HepG2 (cell line): ENCODE results near the gene FANCG. TPM values are rescaled to one million over a fixed set of nuclear protein-coding genes. Genes with fewer than 3 reads are reported as not detected.
A peak's percentile ranks its signal among the peaks of the same experiment; 100 is the strongest.

Experiments used
- AGO2 ChIP-seq: fragments of 200-400 bp; formaldehyde crosslinking; optimal IDR thresholded peaks from 2 replicates; pipeline ENCODE3; 2017; ENCODE audit warnings: mild to moderate bottlenecking, low read depth, low read length, moderate library complexity
- CEBPB ChIP-seq: IDR thresholded peaks from 2 replicates; pipeline ENCODE4 v1.6.1; 2011; ENCODE audit warnings: low read depth, low read length, improper control_type of control experiment, borderline replicate concordance
- GTF3A ChIP-seq: sonication (generic); formaldehyde crosslinking; conservative IDR thresholded peaks from 2 replicates; pipeline ENCODE4 v1.4.0; 2020; ENCODE audit warnings: mild to moderate bottlenecking, missing genetic modification reagents
- JARID2 ChIP-seq: sonication (generic); formaldehyde crosslinking; IDR thresholded peaks from 2 replicates; pipeline ENCODE4 v1.8.1; 2023; ENCODE audit warnings: missing genetic modification reagents, inconsistent platforms; ENCODE audit not compliant: insufficient replicate concordance
- MTERF4 ChIP-seq: sonication (generic); formaldehyde crosslinking; IDR thresholded peaks from 2 replicates; pipeline ENCODE4 v1.8.0; 2023; ENCODE audit warnings: mild to moderate bottlenecking, missing genetic modification reagents
- MXD1 ChIP-seq: sonication (generic); formaldehyde crosslinking; IDR thresholded peaks from 2 replicates; pipeline ENCODE4 v1.4.0; 2020; ENCODE audit warnings: mild to moderate bottlenecking, missing genetic modification reagents
- NFIB ChIP-seq: sonication (generic); formaldehyde crosslinking; IDR thresholded peaks from 2 replicates; pipeline ENCODE4 v1.9.0; 2021; ENCODE audit warnings: missing genetic modification reagents, mild to moderate bottlenecking, borderline replicate concordance
- PHF5A ChIP-seq: IDR thresholded peaks from one replicate; pipeline ENCODE4 v1.6.1; 2018; ENCODE audit warnings: low read depth, missing genetic modification reagents; ENCODE audit not compliant: unreplicated experiment
- SNRNP70 ChIP-seq: fragments of 200-400 bp; formaldehyde crosslinking; IDR thresholded peaks from 2 replicates; pipeline ENCODE4 v1.6.1; 2017; ENCODE audit warnings: mild to moderate bottlenecking, low read depth, low read length, moderate library complexity
- U2AF1 ChIP-seq: fragments of 200-400 bp; formaldehyde crosslinking; optimal IDR thresholded peaks from 2 replicates; pipeline ENCODE3; 2017; ENCODE audit warnings: mild to moderate bottlenecking, low read depth, low read length
- YEATS4 ChIP-seq: sonication (generic); formaldehyde crosslinking; IDR thresholded peaks from 2 replicates; pipeline ENCODE4 v1.4.0; 2020; ENCODE audit warnings: missing genetic modification reagents, borderline replicate concordance
- ZBTB20 ChIP-seq: sonication (generic); formaldehyde crosslinking; IDR thresholded peaks from 2 replicates; pipeline ENCODE4 v1.8.1; 2023; ENCODE audit warnings: missing genetic modification reagents, low read depth, mild to moderate bottlenecking, borderline replicate concordance
- ZFAT ChIP-seq: sonication (generic); formaldehyde crosslinking; conservative IDR thresholded peaks from 2 replicates; pipeline ENCODE4 v1.8.1; 2023; ENCODE audit warnings: missing genetic modification reagents, inconsistent platforms
- ZNF235 ChIP-seq: sonication (generic); formaldehyde crosslinking; IDR thresholded peaks from 2 replicates; pipeline ENCODE4 v1.8.1; 2023; ENCODE audit warnings: mild to moderate bottlenecking, missing genetic modification reagents, borderline replicate concordance
- ZNF563 ChIP-seq: sonication (generic); formaldehyde crosslinking; IDR thresholded peaks from 2 replicates; pipeline ENCODE4 v1.8.0; 2022; ENCODE audit warnings: mild to moderate bottlenecking, moderate library complexity, missing genetic modification reagents
- ZNF652 ChIP-seq: IDR thresholded peaks from 2 replicates; pipeline ENCODE4 v1.6.1; 2016; ENCODE audit warnings: low read depth, borderline replicate concordance
- ZSCAN31 ChIP-seq: sonication (generic); formaldehyde crosslinking; IDR thresholded peaks from 2 replicates; pipeline ENCODE4 v1.5.0; 2020; ENCODE audit warnings: low read depth, mild to moderate bottlenecking, missing genetic modification reagents
- ZXDC ChIP-seq: sonication (generic); formaldehyde crosslinking; IDR thresholded peaks from 2 replicates; pipeline ENCODE4 v1.5.0; 2020; ENCODE audit warnings: mild to moderate bottlenecking, missing genetic modification reagents
- polyA plus RNA-seq, 8 experiments: library from polyadenylated mRNA; depleted of rRNA in 3 of 8; stranded (reverse) in 7 of 8; unstranded in 1 of 8; fragments of >200 nt; fragmentation: Illumina TruSeq in 4 of 8; extraction: Trizol in 4 of 8; gene quantifications; 2 replicates each; pipeline versions ENCODE4 v1.2.1 to v1.2.3, GENCODE V29; 2011 to 2016; ENCODE audit warnings: low read depth in 4 of 8, missing spikeins in 1 of 8, mixed read lengths in 1 of 8; ENCODE audit not compliant: insufficient read depth in 1 of 8
- total RNA-seq, 5 experiments: library from RNA; depleted of rRNA; stranded (reverse); fragments of >200 nt; fragmentation: Illumina TruSeq; extraction: Trizol; gene quantifications; 2 replicates each; pipeline ENCODE4 v1.2.3, GENCODE V29; 2016; ENCODE audit warnings: low read depth in 1 of 5
- TF ChIP-seq, protein P1 (sequence below): fragments of 450-650 bp; IDR thresholded peaks from 2 replicates; pipeline ENCODE4 v1.6.1; 2017
- TF ChIP-seq, protein P2 (sequence below): sonication (generic); formaldehyde crosslinking; conservative IDR thresholded peaks from 2 replicates; pipeline ENCODE4 v1.8.0; 2022; ENCODE audit warnings: mild to moderate bottlenecking, moderate library complexity, missing genetic modification reagents

Gene FANCG
- total and polyA plus RNA-seq, 2 of the 13 experiments (the other 11 are each of a cell fraction or from before 2014, with no cell fraction given), result 14.4 to 45.1 TPM

DNA sequence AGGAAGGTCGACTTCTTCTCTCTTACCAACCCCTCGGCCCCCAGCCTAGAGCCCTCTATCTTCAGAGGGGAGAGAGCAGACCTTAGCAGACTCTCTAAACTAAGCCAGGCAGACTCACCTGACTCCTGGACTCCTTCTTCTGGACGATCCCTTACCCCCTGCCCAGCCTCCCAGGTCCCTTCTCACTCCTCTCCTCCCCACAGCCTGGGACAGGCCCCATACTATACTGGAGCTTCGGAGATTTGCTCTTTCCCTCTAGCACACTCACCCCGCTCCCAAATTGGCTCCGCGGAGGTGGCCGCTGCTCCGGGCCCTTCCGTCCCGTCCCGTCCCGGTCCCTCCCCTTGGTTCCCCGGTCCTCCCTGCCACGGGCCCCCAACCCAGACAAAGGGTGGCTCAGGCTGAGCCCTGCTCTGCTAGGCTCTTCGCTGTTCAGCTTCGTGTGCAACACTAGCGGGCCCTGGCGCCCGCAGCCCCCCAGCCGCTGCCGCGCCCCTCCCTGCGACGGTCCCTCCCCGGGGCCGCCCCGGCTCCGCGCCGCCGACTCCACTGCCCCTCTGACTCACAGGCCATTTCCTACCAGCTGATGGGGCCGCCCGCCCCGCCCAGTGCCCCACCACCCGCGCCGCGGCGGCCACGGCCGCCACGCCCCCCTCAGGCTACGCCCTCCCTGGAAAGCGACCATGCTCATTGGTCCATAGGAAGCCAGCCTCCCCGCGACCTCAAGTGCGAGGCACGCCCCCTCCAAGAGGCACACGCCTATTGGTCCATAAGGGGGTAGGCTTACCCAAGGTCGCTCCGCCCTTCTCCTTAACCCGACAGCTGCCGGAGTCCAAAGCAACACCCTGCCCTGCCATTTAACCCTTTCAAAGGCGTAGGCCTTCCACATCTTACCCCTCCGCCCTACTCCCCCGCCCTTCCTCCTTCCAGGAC is 31.5 kb upstream of the FANCG start (continued):
- no peak for TF ChIP-seq SNRNP70
- TF ChIP-seq U2AF1, result no peak
- no peak for TF ChIP-seq NFIB (CRISPR knock-in tag)
- no peak for TF ChIP-seq GTF3A (CRISPR knock-in tag)
- no peak for TF ChIP-seq PHF5A (CRISPR knock-in tag)
- no peak for TF ChIP-seq ZXDC
- TF ChIP-seq JARID2 (CRISPR knock-in tag), result no peak
- TF ChIP-seq YEATS4 (CRISPR knock-in tag), result no peak
- TF ChIP-seq MXD1, result no peak
- no peak for TF ChIP-seq ZNF563 (CRISPR knock-in tag)
- TF ChIP-seq MTERF4 (CRISPR knock-in tag), result no peak
- no peak for TF ChIP-seq AGO2
- TF ChIP-seq, protein P1, sequence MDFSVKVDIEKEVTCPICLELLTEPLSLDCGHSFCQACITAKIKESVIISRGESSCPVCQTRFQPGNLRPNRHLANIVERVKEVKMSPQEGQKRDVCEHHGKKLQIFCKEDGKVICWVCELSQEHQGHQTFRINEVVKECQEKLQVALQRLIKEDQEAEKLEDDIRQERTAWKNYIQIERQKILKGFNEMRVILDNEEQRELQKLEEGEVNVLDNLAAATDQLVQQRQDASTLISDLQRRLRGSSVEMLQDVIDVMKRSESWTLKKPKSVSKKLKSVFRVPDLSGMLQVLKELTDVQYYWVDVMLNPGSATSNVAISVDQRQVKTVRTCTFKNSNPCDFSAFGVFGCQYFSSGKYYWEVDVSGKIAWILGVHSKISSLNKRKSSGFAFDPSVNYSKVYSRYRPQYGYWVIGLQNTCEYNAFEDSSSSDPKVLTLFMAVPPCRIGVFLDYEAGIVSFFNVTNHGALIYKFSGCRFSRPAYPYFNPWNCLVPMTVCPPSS, result no peak
- TF ChIP-seq, protein P2, sequence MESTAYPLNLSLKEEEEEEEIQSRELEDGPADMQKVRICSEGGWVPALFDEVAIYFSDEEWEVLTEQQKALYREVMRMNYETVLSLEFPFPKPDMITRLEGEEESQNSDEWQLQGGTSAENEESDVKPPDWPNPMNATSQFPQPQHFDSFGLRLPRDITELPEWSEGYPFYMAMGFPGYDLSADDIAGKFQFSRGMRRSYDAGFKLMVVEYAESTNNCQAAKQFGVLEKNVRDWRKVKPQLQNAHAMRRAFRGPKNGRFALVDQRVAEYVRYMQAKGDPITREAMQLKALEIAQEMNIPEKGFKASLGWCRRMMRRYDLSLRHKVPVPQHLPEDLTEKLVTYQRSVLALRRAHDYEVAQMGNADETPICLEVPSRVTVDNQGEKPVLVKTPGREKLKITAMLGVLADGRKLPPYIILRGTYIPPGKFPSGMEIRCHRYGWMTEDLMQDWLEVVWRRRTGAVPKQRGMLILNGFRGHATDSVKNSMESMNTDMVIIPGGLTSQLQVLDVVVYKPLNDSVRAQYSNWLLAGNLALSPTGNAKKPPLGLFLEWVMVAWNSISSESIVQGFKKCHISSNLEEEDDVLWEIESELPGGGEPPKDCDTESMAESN (CRISPR knock-in tag), result 0 out of 2 replicates have a peak, but pooled peaks have one; percentile 48
- no peak for TF ChIP-seq ZSCAN31
- TF ChIP-seq ZNF652, result peak; percentile 99
- no peak for TF ChIP-seq ZFAT (CRISPR knock-in tag)
- peak; percentile 52; the same call in 1 of the 2 replicates for TF ChIP-seq CEBPB
- no peak for TF ChIP-seq ZNF235 (CRISPR knock-in tag)
- no peak for TF ChIP-seq ZBTB20 (CRISPR knock-in tag)
